Measurements from ENCODE around the gene XPO6. TPM values are rescaled to one million over a fixed set of nuclear protein-coding genes. Genes with fewer than 3 reads are reported as not detected.

The XPO6 gene
- total RNA-seq, 1 donor from 2014 or later = 236 TPM

DNA sequence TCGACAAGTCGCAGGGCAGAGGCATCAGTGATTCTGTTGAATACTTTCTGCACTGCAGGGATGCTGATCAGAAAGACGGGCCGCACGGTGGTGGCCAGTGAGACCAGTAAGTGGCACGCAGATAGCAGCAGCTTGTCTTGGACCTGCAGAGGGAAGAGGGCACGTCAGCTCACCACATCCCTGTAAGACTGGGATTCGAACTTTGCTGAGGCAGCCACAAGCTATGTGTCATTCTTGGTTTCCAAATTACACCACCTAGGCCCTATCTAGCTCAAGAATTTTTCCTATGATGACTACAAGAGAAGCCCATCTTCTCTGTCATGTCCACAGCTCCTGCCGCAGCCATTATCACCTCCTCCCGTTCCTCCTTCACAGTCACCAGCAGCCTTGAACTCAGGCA, 98.9 kb downstream of the XPO6 start:
- ATAC-seq (ENCODE audit: low read depth) = no peak
- no peak overlapping the region for H3K27ac Mint-ChIP-seq
- peaks cover 91% of the 10 kb centered on the region for H3K36me3 Mint-ChIP-seq (ENCODE audit: low read depth)

DNA sequence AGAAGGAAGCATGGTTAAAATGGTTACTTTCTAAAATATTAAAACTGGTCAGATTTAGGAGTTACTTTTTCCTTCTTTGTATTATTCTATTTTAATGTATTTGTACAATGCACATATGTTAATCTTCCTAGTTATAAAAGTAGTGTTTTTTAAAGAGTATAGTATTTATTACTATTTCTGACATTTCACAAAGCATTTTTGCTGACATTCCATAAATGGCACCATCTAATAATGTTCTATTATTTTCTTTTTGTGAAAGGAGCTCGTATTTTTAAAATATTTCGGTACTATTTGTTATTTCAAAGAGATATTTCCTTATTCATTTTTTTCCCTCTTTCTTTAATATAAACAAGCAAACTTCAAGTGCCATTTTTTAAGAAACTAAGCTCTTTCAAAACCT, 100.8 kb downstream of the XPO6 start:
- no peaks in the 10 kb centered on the region for H3K9me3 Mint-ChIP-seq
- DNase-seq (no peak), ATAC-seq (ENCODE audit: low read depth) (no peak)
- H3K36me3 Mint-ChIP-seq (ENCODE audit: low read depth) = peaks cover 91% of the 10 kb centered on the region
- TF ChIP-seq, protein P1, sequence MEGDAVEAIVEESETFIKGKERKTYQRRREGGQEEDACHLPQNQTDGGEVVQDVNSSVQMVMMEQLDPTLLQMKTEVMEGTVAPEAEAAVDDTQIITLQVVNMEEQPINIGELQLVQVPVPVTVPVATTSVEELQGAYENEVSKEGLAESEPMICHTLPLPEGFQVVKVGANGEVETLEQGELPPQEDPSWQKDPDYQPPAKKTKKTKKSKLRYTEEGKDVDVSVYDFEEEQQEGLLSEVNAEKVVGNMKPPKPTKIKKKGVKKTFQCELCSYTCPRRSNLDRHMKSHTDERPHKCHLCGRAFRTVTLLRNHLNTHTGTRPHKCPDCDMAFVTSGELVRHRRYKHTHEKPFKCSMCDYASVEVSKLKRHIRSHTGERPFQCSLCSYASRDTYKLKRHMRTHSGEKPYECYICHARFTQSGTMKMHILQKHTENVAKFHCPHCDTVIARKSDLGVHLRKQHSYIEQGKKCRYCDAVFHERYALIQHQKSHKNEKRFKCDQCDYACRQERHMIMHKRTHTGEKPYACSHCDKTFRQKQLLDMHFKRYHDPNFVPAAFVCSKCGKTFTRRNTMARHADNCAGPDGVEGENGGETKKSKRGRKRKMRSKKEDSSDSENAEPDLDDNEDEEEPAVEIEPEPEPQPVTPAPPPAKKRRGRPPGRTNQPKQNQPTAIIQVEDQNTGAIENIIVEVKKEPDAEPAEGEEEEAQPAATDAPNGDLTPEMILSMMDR (IDR thresholded peaks at IDR 0.05) = no peak
- H3K27me3 Mint-ChIP-seq = no peaks in the 10 kb centered on the region
- intact Hi-C loops (cut with micrococcal nuclease) = no loop called here
- no peaks in the 10 kb centered on the region for H3K4me1 Mint-ChIP-seq
- no peak overlapping the region for H3K27ac Mint-ChIP-seq
- POLR2A ChIA-PET = no interaction called here
- CTCF ChIA-PET = interaction anchor here (0.5 to 1.0 kb wide), 2 partner anchors 107 to 115 kb away, joined by 3 read pairs; no protein-coding TSS in a partner anchor
- no peak overlapping the region for H3K4me3 Mint-ChIP-seq

More for the DNA sequence above, 98.9 kb downstream of the XPO6 start:
- CTCF ChIA-PET = no interaction called here
- no peaks in the 10 kb centered on the region for H3K27me3 Mint-ChIP-seq
- H3K4me3 Mint-ChIP-seq = no peak overlapping the region
- no peaks in the 10 kb centered on the region for H3K9me3 Mint-ChIP-seq
- H3K4me1 Mint-ChIP-seq = no peaks in the 10 kb centered on the region
- DNase-seq = no peak
- POLR2A ChIA-PET = no interaction called here
- TF ChIP-seq, protein P1 (IDR thresholded peaks at IDR 0.05) = no peak
- intact Hi-C loops (cut with micrococcal nuclease) = no loop called here

DNA sequence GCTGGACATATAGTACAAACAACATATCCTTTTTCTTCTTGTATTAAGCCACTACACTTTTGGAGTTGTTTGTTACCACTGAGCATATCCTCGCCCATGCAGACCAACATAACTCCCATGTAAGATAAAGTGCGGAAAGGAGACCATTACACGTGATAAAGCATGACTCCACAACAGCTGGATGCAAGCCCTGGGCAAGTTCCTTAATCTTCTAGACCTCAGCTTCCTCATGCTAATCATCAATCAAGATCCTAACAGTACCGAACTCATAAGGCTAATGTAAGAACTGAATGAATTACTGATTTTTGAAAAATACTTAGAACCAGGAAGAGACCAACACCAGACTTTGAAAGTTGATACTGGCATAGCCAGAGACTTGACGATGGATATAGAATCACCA, 101.3 kb downstream of the XPO6 start:
- ChIA-PET POLR2A (no interaction called here), CTCF (interaction anchor here (0.5 to 1.0 kb wide), 2 partner anchors 108 to 116 kb away, joined by 3 read pairs; no protein-coding TSS in a partner anchor)
- H3K4me3 Mint-ChIP-seq = no peak overlapping the region
- intact Hi-C loops (cut with micrococcal nuclease) = no loop called here
- peaks cover 91% of the 10 kb centered on the region for H3K36me3 Mint-ChIP-seq (ENCODE audit: low read depth)
- H3K9me3 Mint-ChIP-seq = no peaks in the 10 kb centered on the region
- TF ChIP-seq, protein P1 (IDR thresholded peaks at IDR 0.05) = no peak
- DNase-seq = no peak
- no peak overlapping the region for H3K27ac Mint-ChIP-seq
- H3K27me3 Mint-ChIP-seq = no peaks in the 10 kb centered on the region
- no peaks in the 10 kb centered on the region for H3K4me1 Mint-ChIP-seq
- no peak for ATAC-seq (ENCODE audit: low read depth)

DNA sequence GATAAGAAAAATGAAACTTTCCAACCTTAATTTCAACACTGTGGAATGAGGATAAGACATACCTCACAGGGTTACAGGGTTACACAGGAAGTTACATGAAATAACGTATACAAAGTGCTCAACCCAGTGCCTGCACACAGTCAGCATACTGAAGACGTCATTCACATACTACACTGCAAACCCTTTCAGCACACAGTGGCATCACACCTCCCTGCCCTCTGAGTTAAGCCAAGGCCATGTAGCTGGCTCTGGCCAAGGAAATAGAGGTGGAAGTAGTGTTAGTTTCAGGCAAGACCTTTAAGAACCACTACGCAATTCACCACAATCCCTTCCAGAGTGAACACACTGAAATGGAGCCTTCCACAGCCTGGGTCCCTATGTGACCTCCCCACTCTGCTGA, 101.7 kb downstream of the XPO6 start:
- intact Hi-C loops (cut with micrococcal nuclease) = no loop called here
- Mint-ChIP-seq H3K9me3 (no peaks in the 10 kb centered on the region), H3K36me3 (ENCODE audit: low read depth) (peaks cover 91% of the 10 kb centered on the region), H3K4me1 (no peaks in the 10 kb centered on the region), H3K4me3 (no peak overlapping the region), H3K27ac (no peak overlapping the region), H3K27me3 (no peaks in the 10 kb centered on the region)
- CTCF ChIA-PET = interaction anchor here (1.0 kb wide), 1 partner anchor 108 kb away, joined by 3 read pairs; no protein-coding TSS in a partner anchor
- DNase-seq = no peak
- POLR2A ChIA-PET = no interaction called here
- ATAC-seq (ENCODE audit: low read depth) = no peak
- TF ChIP-seq, protein P1 (IDR thresholded peaks at IDR 0.05) = no peak

DNA sequence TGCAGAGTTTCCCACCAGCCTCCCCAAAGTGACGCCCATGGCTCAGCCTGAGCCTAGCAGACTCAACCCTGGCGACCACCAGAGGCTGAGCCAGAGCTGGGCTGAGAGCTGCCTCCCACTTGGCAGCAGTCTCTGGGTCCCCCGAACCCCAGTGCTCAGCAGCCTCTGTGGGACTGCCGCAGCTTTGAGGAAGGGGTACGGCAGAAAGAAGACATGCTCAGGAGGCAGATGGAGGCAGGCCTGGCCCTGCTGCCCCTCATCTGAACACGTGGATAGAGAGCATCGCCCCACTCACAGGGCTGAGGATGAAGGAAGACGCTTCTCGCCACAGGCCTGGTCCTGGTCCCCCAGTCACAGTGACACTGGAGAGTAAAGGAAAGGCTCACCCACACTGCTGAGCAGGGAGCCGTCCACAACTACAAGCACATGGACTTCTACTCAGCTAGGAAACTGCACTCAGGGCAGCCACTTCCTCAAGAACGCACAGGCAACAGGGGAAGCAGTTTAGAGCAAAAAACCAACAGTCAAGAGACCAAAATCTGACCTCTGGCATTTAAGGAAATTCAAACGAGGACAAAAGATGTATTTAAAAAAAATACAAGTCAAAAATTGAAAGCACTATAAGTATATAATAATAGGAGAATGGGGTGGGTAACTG, 103.0 kb downstream of the XPO6 start:
- POLR2A ChIA-PET = no interaction called here
- CTCF ChIA-PET = no interaction called here

More for the DNA sequence above, 103.0 kb downstream of the XPO6 start:
- DNase-seq = no peak
- Mint-ChIP-seq H3K9me3 (no peaks in the 10 kb centered on the region), H3K4me3 (no peak overlapping the region), H3K36me3 (ENCODE audit: low read depth) (peaks cover 94% of the 10 kb centered on the region), H3K27ac (no peak overlapping the region), H3K4me1 (no peaks in the 10 kb centered on the region), H3K27me3 (no peaks in the 10 kb centered on the region)
- TF ChIP-seq, protein P1 (IDR thresholded peaks at IDR 0.05) = no peak
- no peak for ATAC-seq (ENCODE audit: low read depth)
- intact Hi-C loops (cut with micrococcal nuclease) = no loop called here

Measured in activated B cell treated with CpG ODN at 0.5 μM for 24 hours (primary cell).